Lung (tissue), 12 donors: ENCODE results near the gene OR2V1. TPM values are rescaled to one million over a fixed set of nuclear protein-coding genes. Genes with fewer than 3 reads are reported as not detected.
"Not testable (repeated sequence)": the region's sequence is repeated elsewhere in the genome, so short reads cannot be mapped to it uniquely, and the experiment has no call there.

Experiments
- ATAC-seq: fragments of 200-7000 bp; cut with Tn5 transposase; one replicate; pipeline ENCODE4 v1.9.1; 2020; ENCODE audit warnings: moderate number of reproducible peaks; ENCODE audit not compliant: insufficient read depth, low FRiP score
- DNase-seq, 3 donors: peaks; one replicate each; pipeline ENCODE4 v3.0.0-alpha.2; 2013 to 2017
- H3K27ac ChIP-seq, 2 donors: one replicate each; pipeline ENCODE4 v1.5.1; 2013; ENCODE audit warnings: mild to moderate bottlenecking in 2 of 2, moderate library complexity in 2 of 2, control low read depth in 1 of 2, inconsistent platforms in 1 of 2, low read depth in 1 of 2, low read length in 1 of 2
- H3K27me3 ChIP-seq, 3 donors: one replicate each; pipeline ENCODE4 v1.5.1; 2013; ENCODE audit warnings: low read length in 2 of 3; ENCODE audit not compliant: control insufficient read depth in 3 of 3, insufficient read depth in 3 of 3
- H3K36me3 ChIP-seq, 4 donors: one replicate each; pipeline ENCODE4 v1.5.1; 2013; ENCODE audit warnings: low read length in 4 of 4, mild to moderate bottlenecking in 1 of 4, moderate library complexity in 1 of 4; ENCODE audit not compliant: control insufficient read depth in 4 of 4, insufficient read depth in 4 of 4
- H3K4me1 ChIP-seq, 5 donors: one replicate each; pipeline ENCODE4 v1.5.1; 2013; ENCODE audit warnings: low read length in 5 of 5, mild to moderate bottlenecking in 2 of 5, moderate library complexity in 1 of 5; ENCODE audit not compliant: control insufficient read depth in 5 of 5, insufficient read depth in 5 of 5
- H3K4me3 ChIP-seq: one replicate; pipeline ENCODE4 v1.5.1; 2013; ENCODE audit warnings: mild to moderate bottlenecking, control low read depth, moderate library complexity
- H3K9ac ChIP-seq, 2 donors: one replicate each; pipeline ENCODE4 v1.5.1; 2013; ENCODE audit warnings: low read length in 2 of 2, control low read depth in 1 of 2; ENCODE audit not compliant: insufficient read depth in 1 of 2
- H3K9me3 ChIP-seq, 4 donors: one replicate each; pipeline ENCODE4 v1.5.1; 2013; ENCODE audit warnings: low read length in 3 of 4, mild to moderate bottlenecking in 1 of 4, moderate library complexity in 1 of 4; ENCODE audit not compliant: control insufficient read depth in 4 of 4, insufficient read depth in 3 of 4
- WGBS, 2 donors: extraction: QIAGEN DNeasy Blood & Tissue Kit; methylation state at CpG; one replicate each; pipeline ENCODE4 v1.1.7; 2013; 5-methylcytosine and 5-hydroxymethylcytosine counted together
- polyA plus RNA-seq, 2 donors: library from polyadenylated mRNA; stranded (reverse); fragments of 200-250 nt; gene quantifications; one replicate each; pipeline ENCODE4 v1.2.1, GENCODE V29; 2013
- total RNA-seq, 2 donors: library from RNA; depleted of rRNA in 1 of 2; stranded (reverse); fragments of >200 nt in 1 of 2; gene quantifications; one replicate each; pipeline ENCODE4 v1.2.1, GENCODE V29; 2014 to 2021
- TF ChIP-seq, protein P1 (sequence below): IDR thresholded peaks from 2 replicates; pipeline ENCODE4 v1.5.1; 2012; ENCODE audit warnings: mild to moderate bottlenecking; ENCODE audit errors: control extremely low read depth, extremely low read depth
- donor health status: control.
- donor health status: control.
- donor health status: Bipolar disorder and iron deficiency.
- donor health status: healthy.
- donor health status: DM: yes; HTN: yes; CAD: no.

The OR2V1 gene
- total and polyA plus RNA-seq, 4 donors, result not detected

DNA sequence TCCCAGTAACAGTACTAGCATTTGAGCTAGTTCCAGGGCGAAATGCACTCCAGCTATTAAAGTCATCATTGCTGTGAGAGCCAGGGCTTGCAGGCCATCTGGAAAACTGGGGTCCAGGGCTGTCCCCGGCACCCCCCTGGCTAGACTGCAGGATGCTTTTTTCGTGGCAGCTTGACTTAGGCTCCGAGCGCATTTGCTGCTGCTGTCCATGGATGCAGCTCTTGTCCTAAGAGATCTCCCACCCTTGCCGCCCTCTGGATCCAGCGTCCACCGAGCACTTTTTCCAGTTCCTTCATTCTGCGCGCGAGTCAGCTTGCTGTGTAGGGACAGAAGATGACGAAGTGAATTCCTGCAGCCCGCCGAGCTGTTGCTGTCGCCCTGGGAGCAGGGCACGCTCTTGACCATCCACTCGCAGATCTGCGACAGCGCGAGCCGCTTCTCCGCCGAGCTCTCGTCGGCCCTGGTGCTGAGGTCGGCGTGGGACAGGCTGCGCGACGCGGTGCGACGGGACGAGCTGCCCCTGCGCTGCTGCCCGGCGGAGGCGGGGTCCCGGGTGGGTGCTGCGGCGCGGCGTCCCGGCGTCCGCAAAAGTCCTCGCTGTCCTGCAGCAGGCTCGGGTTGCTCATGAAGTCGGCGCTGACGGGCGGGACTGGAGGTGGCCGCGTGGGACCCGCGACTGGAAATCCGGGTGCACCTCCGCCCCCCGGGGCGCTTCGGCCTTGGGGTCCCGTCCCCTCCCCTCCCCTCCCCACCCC lies 30.7 kb downstream of the OR2V1 start:
- TF ChIP-seq, protein P1, sequence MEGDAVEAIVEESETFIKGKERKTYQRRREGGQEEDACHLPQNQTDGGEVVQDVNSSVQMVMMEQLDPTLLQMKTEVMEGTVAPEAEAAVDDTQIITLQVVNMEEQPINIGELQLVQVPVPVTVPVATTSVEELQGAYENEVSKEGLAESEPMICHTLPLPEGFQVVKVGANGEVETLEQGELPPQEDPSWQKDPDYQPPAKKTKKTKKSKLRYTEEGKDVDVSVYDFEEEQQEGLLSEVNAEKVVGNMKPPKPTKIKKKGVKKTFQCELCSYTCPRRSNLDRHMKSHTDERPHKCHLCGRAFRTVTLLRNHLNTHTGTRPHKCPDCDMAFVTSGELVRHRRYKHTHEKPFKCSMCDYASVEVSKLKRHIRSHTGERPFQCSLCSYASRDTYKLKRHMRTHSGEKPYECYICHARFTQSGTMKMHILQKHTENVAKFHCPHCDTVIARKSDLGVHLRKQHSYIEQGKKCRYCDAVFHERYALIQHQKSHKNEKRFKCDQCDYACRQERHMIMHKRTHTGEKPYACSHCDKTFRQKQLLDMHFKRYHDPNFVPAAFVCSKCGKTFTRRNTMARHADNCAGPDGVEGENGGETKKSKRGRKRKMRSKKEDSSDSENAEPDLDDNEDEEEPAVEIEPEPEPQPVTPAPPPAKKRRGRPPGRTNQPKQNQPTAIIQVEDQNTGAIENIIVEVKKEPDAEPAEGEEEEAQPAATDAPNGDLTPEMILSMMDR, result no peak
- Histone ChIP-seq H3K27ac (no peak overlapping the region), H3K27me3 (peaks cover 9 to 30% (median 23%) of the 10 kb centered on the region in 3 donors), H3K9ac (no peak overlapping the region), H3K4me3 (no peak overlapping the region), H3K9me3 (peaks cover 0 to 11% (median 0%) of the 10 kb centered on the region in 4 donors), H3K4me1 (peaks cover 0 to 8% (median 0%) of the 10 kb centered on the region in 5 donors), H3K36me3 (no peaks in the 10 kb centered on the region)
- 4 to 5% methylated on average over 56 to 62 of the region's 62 CpGs for WGBS, 2 donors
- ATAC-seq, result no peak
- no peak for DNase-seq

- WGBS, 2 donors, result 51 to 62% methylated on average over 11 of the region's 11 CpGs
- Histone ChIP-seq H3K9me3 (peaks cover 0 to 11% (median 0%) of the 10 kb centered on the region in 4 donors), H3K4me1 (peaks cover 0 to 8% (median 0%) of the 10 kb centered on the region in 5 donors), H3K9ac (no peak overlapping the region), H3K4me3 (no peak overlapping the region), H3K27me3 (peaks cover 9 to 25% (median 23%) of the 10 kb centered on the region in 3 donors), H3K36me3 (no peaks in the 10 kb centered on the region), H3K27ac (no peak overlapping the region)
- ATAC-seq (no peak), DNase-seq (no peak)
- TF ChIP-seq, protein P1, result no peak
Observed at GRCh38 chr5:181099602-181100086, 31.3 kb downstream of the OR2V1 start.

DNA sequence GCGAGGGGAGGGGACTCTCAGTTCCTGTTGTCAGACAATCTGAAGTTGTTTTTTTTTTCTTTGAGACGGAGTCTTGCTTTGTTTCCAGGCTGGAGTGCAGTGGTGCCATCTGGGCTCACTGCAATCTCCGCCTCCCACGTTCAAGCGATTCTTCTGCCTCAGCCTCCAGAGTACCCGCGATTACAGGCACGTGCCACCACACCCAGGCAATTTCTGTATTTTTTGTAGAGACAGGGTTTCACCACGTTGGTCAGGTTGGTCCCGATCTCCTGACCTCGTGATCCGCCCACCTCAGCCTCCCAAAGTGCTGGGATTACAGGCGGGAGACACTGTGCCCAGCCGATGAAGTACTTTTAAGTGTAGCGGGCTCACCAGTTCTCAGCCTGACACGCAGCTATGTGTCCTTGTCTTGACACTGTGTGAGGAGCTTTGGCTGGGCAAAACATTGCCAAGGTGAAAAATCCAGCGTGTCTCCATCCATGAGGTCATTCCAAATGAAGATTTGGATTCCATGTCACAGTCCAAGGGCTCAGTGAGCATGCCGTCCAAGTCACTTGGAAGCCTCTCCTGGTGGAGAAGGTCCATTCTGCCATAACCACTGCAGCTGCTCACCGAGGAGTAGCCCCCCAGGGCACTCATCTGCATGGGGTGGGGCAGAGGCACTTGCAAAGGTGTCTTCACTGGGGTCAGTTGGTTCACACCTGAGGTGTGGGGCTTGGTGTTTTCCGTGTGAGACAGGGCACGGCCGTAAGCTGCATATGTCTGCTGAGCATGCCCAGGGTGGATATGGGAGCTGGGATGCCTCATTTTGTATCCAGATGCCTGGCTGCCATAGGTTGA lies 32.0 kb downstream of the OR2V1 start:
- no peak for DNase-seq
- Histone ChIP-seq H3K4me1 (peaks cover 0 to 8% (median 0%) of the 10 kb centered on the region in 5 donors), H3K4me3 (no peak overlapping the region), H3K27ac (no peak overlapping the region), H3K27me3 (peaks cover 9 to 18% (median 17%) of the 10 kb centered on the region in 3 donors), H3K9ac (no peak overlapping the region), H3K36me3 (no peaks in the 10 kb centered on the region), H3K9me3 (peaks cover 0 to 11% (median 0%) of the 10 kb centered on the region in 4 donors)
- TF ChIP-seq, protein P1, result no peak
- WGBS, 2 donors, result 23 to 28% methylated on average over 20 to 22 of the region's 22 CpGs
- no peak for ATAC-seq

- no CpG with 5 or more reads among the region's 56 CpGs for WGBS, 2 donors
- ATAC-seq, result not testable (repeated sequence)
Observed at GRCh38 chr5:181097759-181098491, 33.0 kb downstream of the OR2V1 start.

DNA sequence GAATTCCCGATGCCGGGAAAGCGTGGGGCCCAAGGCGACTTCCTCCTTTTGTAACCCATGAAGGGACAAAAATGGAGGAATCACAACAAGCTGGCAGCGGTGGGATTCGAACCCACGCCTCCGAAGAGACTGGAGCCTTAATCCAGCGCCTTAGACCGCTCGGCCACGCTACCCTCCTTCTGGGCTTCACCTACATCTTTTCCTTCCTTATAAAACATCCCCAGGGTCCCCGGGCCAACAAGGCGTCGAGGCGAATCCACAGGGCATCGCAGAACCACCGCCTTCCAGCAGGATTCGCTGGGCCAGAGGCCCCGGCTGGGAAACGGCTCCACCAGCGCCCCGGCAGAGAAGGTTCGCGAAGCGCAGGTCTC lies 33.6 kb downstream of the OR2V1 start:
- WGBS, 2 donors, result no CpG with 5 or more reads among the region's 26 CpGs

More at GRCh38 chr5:181097759-181098491, 33.0 kb downstream of the OR2V1 start:
- H3K27ac ChIP-seq, H3K4me1 ChIP-seq, H3K9ac ChIP-seq, H3K4me3 ChIP-seq, H3K36me3 ChIP-seq, DNase-seq: not testable (repeated sequence)
- peaks cover 0 to 11% (median 0%) of the 10 kb centered on the region in 4 donors for H3K9me3 ChIP-seq
- H3K27me3 ChIP-seq, result peaks cover 9 to 21% (median 17%) of the 10 kb centered on the region in 3 donors

More for the DNA sequence above, 33.6 kb downstream of the OR2V1 start:
- not testable (repeated sequence) for H3K9ac ChIP-seq, H3K27ac ChIP-seq, H3K4me3 ChIP-seq, H3K4me1 ChIP-seq, DNase-seq, H3K36me3 ChIP-seq, ATAC-seq
- peaks cover 9 to 21% (median 17%) of the 10 kb centered on the region in 3 donors for H3K27me3 ChIP-seq
- peaks cover 0 to 11% (median 0%) of the 10 kb centered on the region in 4 donors for H3K9me3 ChIP-seq
